GM19467 (cell line): ENCODE data around the gene LZTFL1.
"Not testable (repeated sequence)": the region's sequence is repeated elsewhere in the genome, so short reads cannot be mapped to it uniquely, and the experiment has no call there.

Source experiments
- ATAC-seq: cut with Tn5 transposase; IDR thresholded peaks from one replicate; pipeline ENCODE4 v1.9.1; 2021; ENCODE audit warnings: mild to moderate bottlenecking, moderate library complexity; ENCODE audit not compliant: unreplicated experiment

Gene LZTFL1

GRCh38 chr3:45865563-45865962, 23.6 kb upstream of the LZTFL1 start:
- no peak for ATAC-seq

GRCh38 chr3:45864760-45865519, 23.0 kb upstream of the LZTFL1 start:
- ATAC-seq: peak; percentile 61

GRCh38 chr3:45861043-45861719, 19.3 kb upstream of the LZTFL1 start:
- ATAC-seq: no peak

- no peak for ATAC-seq
Measured at GRCh38 chr3:45860481-45860880, 18.6 kb upstream of the LZTFL1 start.

- ATAC-seq: no peak
Measured at GRCh38 chr3:45858809-45859543, 17.1 kb upstream of the LZTFL1 start.

- not testable (repeated sequence) for ATAC-seq
Measured at GRCh38 chr3:45857024-45857423, 15.1 kb upstream of the LZTFL1 start.

- ATAC-seq: not testable (repeated sequence)
Measured at GRCh38 chr3:45856323-45856722, 14.4 kb upstream of the LZTFL1 start.

- no peak for ATAC-seq
Measured at GRCh38 chr3:45852828-45853227, 10.9 kb upstream of the LZTFL1 start.

- ATAC-seq: no peak
Measured at GRCh38 chr3:45848392-45848791, 6.5 kb upstream of the LZTFL1 start.

GRCh38 chr3:45844616-45845015, 2.7 kb upstream of the LZTFL1 start:
- ATAC-seq: no peak

- ATAC-seq: no peak
Measured at GRCh38 chr3:45842851-45843625, 1.1 kb upstream of the LZTFL1 start.

GRCh38 chr3:45841420-45841756, 531 bp downstream of the LZTFL1 start:
- ATAC-seq: no peak

GRCh38 chr3:45838466-45838865, 3.5 kb downstream of the LZTFL1 start:
- no peak for ATAC-seq

GRCh38 chr3:45832699-45833098, 9.2 kb downstream of the LZTFL1 start:
- no peak for ATAC-seq

- no peak for ATAC-seq
Measured at GRCh38 chr3:45830121-45830520, 11.8 kb downstream of the LZTFL1 start.

GRCh38 chr3:45826908-45827307, 15.0 kb downstream of the LZTFL1 start:
- no peak for ATAC-seq

GRCh38 chr3:45826321-45826720, 15.6 kb downstream of the LZTFL1 start:
- ATAC-seq: no peak

GRCh38 chr3:45821127-45821526, 20.8 kb downstream of the LZTFL1 start:
- ATAC-seq: no peak

GRCh38 chr3:45819543-45819942, 22.4 kb downstream of the LZTFL1 start:
- no peak for ATAC-seq

GRCh38 chr3:45817831-45818522, 23.9 kb downstream of the LZTFL1 start:
- ATAC-seq: no peak

GRCh38 chr3:45816544-45816943, 25.4 kb downstream of the LZTFL1 start:
- no peak for ATAC-seq
